IPS-18a (cell line): ENCODE data around the gene ARID3B.
A peak's percentile ranks its signal among the peaks of the same experiment; 100 is the strongest.
"Not testable (repeated sequence)": the region's sequence is repeated elsewhere in the genome, so short reads cannot be mapped to it uniquely, and the experiment has no call there.

Source experiments
- H3K27ac ChIP-seq: one replicate; pipeline ENCODE4 v1.5.1; 2013; ENCODE audit warnings: low read length
- H3K27me3 ChIP-seq: one replicate; pipeline ENCODE4 v1.6.1; 2013; ENCODE audit warnings: mild to moderate bottlenecking, low read length; ENCODE audit not compliant: control insufficient read depth, insufficient read depth
- H3K36me3 ChIP-seq: one replicate; pipeline ENCODE4 v1.6.1; 2013; ENCODE audit warnings: low read depth, low read length; ENCODE audit not compliant: control insufficient read depth
- H3K4me1 ChIP-seq: one replicate; pipeline ENCODE4 v1.6.1; 2013; ENCODE audit warnings: low read depth, low read length; ENCODE audit not compliant: control insufficient read depth
- H3K4me3 ChIP-seq: one replicate; pipeline ENCODE4 v1.5.1; 2013; ENCODE audit warnings: low read length
- H3K9ac ChIP-seq: one replicate; pipeline ENCODE4 v1.6.1; 2013; ENCODE audit warnings: mild to moderate bottlenecking, low read length, moderate library complexity
- H3K9me3 ChIP-seq: one replicate; pipeline ENCODE4 v1.6.1; 2013; ENCODE audit warnings: low read depth, low read length; ENCODE audit not compliant: control insufficient read depth

ARID3B gene

GRCh38 chr15:74596736-74597135 lies 55.7 kb downstream of the ARID3B start:
- not testable (repeated sequence) for H3K9me3 ChIP-seq, H3K27ac ChIP-seq, H3K4me3 ChIP-seq, H3K4me1 ChIP-seq, H3K27me3 ChIP-seq, H3K9ac ChIP-seq
- H3K36me3 ChIP-seq = peaks cover 32% of the 10 kb centered on the region

DNA sequence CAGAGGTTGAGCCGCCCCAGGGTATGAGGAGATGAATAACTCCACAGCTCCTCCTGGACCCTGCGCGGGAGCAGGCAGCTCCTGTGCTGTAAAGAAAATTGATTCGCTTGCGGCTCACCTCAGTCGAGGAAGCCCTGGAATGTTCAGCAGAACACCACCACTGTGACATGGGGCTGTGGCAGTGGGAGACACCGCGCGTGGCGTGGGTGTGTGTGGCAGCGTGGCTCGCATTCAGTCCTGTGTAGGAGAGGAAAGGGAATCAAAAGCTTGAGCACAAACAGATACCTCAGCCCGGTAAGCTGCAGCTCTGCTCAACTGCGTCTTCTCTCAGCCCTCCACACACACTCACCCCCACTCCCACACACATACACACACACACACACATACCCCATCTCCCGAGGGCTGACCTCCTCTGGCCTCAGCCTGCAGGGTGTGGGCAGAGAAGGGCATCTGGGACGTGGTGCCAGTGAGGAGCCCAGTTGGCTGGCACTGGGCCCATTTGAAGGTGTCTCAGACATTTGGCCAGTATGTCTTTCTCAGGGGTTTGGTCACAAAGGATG lies 56.2 kb downstream of the ARID3B start:
- not testable (repeated sequence) for H3K27ac ChIP-seq, H3K4me1 ChIP-seq, H3K4me3 ChIP-seq, H3K27me3 ChIP-seq, H3K9me3 ChIP-seq, H3K9ac ChIP-seq
- peaks cover 27% of the 10 kb centered on the region for H3K36me3 ChIP-seq

DNA sequence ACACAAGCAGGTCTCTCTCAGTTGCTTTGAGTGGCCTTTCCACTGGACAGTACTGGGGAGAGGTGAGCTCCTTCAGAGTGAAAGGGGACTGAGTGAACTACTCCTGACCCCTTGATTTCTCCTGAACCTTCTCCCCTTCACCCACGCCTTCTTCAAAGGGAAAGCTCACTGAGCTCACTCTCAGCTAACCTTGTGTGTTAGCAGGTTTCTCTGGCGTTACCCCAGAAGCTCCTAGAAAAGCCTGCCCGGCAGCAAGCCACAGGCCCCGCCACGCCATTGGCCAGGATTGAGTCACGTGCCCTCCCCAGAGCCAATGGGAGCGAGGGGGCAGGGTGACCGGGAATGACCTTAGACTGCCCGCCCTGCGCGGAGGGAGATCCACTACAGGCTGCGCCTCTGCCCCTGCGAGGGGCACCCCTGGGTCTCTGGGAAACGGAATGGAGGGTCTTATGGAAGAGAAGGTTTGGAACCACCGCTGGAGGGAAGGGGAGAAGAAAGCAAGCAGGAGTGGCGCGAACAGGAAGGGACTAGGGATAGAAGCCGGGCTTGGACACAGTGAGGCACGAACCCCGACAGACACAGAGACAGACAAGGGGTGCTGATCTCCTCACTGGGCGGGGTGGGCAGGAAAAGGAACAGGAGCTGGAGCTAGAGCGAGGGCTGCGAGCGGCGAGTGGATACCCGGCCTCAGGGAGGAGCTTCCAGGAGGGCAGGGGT lies 57.3 kb downstream of the ARID3B start:
- H3K27ac ChIP-seq = no peak overlapping the region
- H3K9ac ChIP-seq = peak overlapping the region; percentile 18
- peaks cover 16% of the 10 kb centered on the region for H3K36me3 ChIP-seq
- peak overlapping the region; percentile 55 for H3K4me3 ChIP-seq
- no peaks in the 10 kb centered on the region for H3K9me3 ChIP-seq
- H3K4me1 ChIP-seq = peaks cover 9% of the 10 kb centered on the region
- H3K27me3 ChIP-seq = no peaks in the 10 kb centered on the region

- no peak overlapping the region for H3K9ac ChIP-seq
- H3K27me3 ChIP-seq = no peaks in the 10 kb centered on the region
- H3K4me1 ChIP-seq = peaks cover 9% of the 10 kb centered on the region
- no peak overlapping the region for H3K27ac ChIP-seq
- peaks cover 10% of the 10 kb centered on the region for H3K36me3 ChIP-seq
- no peaks in the 10 kb centered on the region for H3K9me3 ChIP-seq
- H3K4me3 ChIP-seq = peak overlapping the region; percentile 55
Measured at GRCh38 chr15:74599156-74599555, 58.1 kb downstream of the ARID3B start.

DNA sequence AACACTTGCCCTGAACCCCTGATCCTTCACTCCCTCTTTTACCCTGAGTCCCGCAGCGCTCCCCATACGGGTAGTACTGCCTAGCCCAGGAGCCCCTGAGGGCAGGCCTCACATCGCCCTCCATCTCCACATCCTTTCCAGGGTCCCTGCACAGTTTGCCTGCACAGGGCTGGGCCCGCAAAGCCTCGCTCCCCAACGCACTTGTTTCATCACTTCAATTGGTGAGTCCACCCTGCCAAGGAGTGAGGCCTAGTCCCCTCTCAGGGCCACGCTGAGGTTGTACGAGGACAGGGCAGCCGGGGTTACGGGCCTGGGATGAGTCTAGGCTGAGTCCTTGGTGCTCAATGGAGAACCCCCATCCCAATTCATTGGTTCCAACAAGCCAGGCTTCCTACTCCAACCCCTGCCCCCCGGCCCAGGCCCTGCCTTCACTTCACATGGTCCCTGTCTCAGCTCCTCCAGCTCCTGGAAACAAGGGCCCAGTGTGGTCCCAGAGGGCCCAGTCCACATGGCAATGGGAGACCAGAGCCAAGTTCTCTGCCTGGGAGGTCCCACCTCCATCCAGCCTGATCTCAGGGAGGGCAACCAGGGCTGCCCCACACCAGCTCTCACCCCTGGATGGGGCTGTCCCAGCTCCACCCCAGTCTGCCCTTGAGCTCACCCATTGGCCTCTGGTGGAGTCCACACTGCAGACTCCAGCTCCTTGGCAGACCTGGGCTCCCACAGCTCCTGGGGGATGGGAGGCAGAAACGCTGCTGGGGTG lies 62.2 kb downstream of the ARID3B start:
- H3K9me3 ChIP-seq = no peaks in the 10 kb centered on the region
- H3K4me1 ChIP-seq = peaks cover 6% of the 10 kb centered on the region
- no peak overlapping the region for H3K27ac ChIP-seq
- no peaks in the 10 kb centered on the region for H3K27me3 ChIP-seq
- no peaks in the 10 kb centered on the region for H3K36me3 ChIP-seq
- H3K4me3 ChIP-seq = no peak overlapping the region
- no peak overlapping the region for H3K9ac ChIP-seq

- Histone ChIP-seq H3K27ac (no peak overlapping the region), H3K27me3 (no peaks in the 10 kb centered on the region), H3K4me3 (no peak overlapping the region), H3K4me1 (no peaks in the 10 kb centered on the region), H3K9ac (no peak overlapping the region), H3K9me3 (no peaks in the 10 kb centered on the region), H3K36me3 (no peaks in the 10 kb centered on the region)
Measured at GRCh38 chr15:74603789-74604705, 63.0 kb downstream of the ARID3B start.

GRCh38 chr15:74604983-74605794 lies 64.2 kb downstream of the ARID3B start:
- H3K27me3 ChIP-seq = no peaks in the 10 kb centered on the region
- no peaks in the 10 kb centered on the region for H3K36me3 ChIP-seq
- no peaks in the 10 kb centered on the region for H3K4me1 ChIP-seq
- no peak overlapping the region for H3K9ac ChIP-seq
- no peak overlapping the region for H3K4me3 ChIP-seq
- H3K9me3 ChIP-seq = no peaks in the 10 kb centered on the region
- H3K27ac ChIP-seq = no peak overlapping the region

DNA sequence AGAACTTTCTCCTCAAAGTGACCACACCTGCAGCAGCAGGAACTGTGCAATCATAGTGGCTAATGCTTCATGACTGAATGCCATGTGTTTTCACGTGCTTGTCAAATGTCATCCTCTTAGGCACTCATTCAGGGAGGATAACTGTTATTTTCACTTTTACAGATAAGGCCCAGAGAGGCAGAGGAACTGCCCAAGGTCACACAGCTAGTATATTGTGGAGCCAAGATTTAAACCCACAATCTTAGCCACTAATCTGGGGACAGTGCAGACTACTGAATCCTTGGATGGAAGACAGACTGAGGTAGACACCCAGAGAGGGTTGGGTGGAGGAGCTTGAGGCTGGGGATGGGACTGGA lies 64.8 kb downstream of the ARID3B start:
- no peaks in the 10 kb centered on the region for H3K4me1 ChIP-seq
- no peak overlapping the region for H3K4me3 ChIP-seq
- no peaks in the 10 kb centered on the region for H3K36me3 ChIP-seq
- H3K27me3 ChIP-seq = no peaks in the 10 kb centered on the region
- no peaks in the 10 kb centered on the region for H3K9me3 ChIP-seq
- H3K9ac ChIP-seq = no peak overlapping the region
- no peak overlapping the region for H3K27ac ChIP-seq

DNA sequence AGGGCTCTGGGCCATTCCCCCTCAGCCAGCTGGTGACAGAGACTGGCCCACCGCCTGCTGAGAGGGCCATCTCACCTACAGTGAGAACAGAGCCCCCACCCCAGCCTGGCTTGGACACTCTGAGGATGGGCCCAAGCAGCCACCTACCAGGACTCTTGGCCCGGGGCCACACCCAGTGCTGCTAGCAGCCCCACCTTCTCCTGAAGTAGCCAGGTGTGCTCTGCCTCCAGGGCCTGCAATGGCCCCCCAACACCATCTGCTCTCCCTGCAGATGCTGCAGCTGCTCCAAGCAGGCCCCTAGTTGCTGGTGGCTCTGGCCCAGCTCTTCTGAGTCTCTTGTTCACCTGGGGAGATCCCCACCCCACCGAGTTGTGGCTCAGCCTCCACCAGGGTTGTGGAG lies 67.8 kb downstream of the ARID3B start:
- no peak overlapping the region for H3K27ac ChIP-seq
- H3K9me3 ChIP-seq = no peaks in the 10 kb centered on the region
- no peaks in the 10 kb centered on the region for H3K36me3 ChIP-seq
- no peak overlapping the region for H3K4me3 ChIP-seq
- H3K4me1 ChIP-seq = no peaks in the 10 kb centered on the region
- H3K27me3 ChIP-seq = peaks cover 15% of the 10 kb centered on the region
- no peak overlapping the region for H3K9ac ChIP-seq

- Histone ChIP-seq H3K4me3 (no peak overlapping the region), H3K27ac (no peak overlapping the region), H3K4me1 (no peaks in the 10 kb centered on the region), H3K9ac (no peak overlapping the region), H3K27me3 (peaks cover 18% of the 10 kb centered on the region), H3K36me3 (no peaks in the 10 kb centered on the region), H3K9me3 (no peaks in the 10 kb centered on the region)
Measured at GRCh38 chr15:74609938-74610301, 68.9 kb downstream of the ARID3B start.
